ENCODE data around the gene CC2D2A.

DNA sequence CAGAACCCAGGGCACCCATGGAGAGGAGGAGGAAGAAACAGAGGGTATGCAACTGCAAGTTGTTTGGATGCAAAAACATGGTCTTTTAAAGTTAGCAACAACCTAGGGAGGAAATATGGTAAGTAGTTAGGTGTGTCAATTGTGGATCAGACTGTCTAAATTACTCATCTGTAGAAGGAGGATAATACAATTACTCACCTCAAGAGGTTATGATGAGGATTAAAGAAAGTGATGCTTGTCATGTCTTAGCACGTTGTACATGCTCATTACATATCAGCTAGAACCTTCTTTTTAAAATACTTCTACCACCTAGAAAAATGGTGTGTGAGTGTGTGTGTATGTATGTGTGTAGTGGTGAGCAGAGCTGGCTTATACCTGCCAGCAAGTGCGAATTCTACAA lies 44.2 kb upstream of the CC2D2A start:
- TF ChIP-seq SPI1 (IDR thresholded peaks at IDR 0.05; ENCODE audit: borderline replicate concordance, insufficient read depth, low read depth, low read length) (no peak), EP300 (IDR thresholded peaks at IDR 0.05; ENCODE audit: borderline replicate concordance in 1 of 2, control insufficient read depth in 1 of 2, low read depth in 2 of 2, low read length in 2 of 2) (no peak), MXI1 (IDR thresholded peaks at IDR 0.05; ENCODE audit: low read depth, low read length) (no peak), PAX5 (IDR thresholded peaks at IDR 0.05; ENCODE audit: borderline replicate concordance, low read depth, low read length) (no peak), POLR2A (IDR thresholded peaks at IDR 0.05; ENCODE audit: low read depth, low read length) (no peak)
- TF ChIP-seq, protein P1, sequence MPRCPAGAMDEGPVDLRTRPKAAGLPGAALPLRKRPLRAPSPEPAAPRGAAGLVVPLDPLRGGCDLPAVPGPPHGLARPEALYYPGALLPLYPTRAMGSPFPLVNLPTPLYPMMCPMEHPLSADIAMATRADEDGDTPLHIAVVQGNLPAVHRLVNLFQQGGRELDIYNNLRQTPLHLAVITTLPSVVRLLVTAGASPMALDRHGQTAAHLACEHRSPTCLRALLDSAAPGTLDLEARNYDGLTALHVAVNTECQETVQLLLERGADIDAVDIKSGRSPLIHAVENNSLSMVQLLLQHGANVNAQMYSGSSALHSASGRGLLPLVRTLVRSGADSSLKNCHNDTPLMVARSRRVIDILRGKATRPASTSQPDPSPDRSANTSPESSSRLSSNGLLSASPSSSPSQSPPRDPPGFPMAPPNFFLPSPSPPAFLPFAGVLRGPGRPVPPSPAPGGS (IDR thresholded peaks at IDR 0.05; ENCODE audit: borderline replicate concordance, insufficient read depth, low read depth, low read length, poor library complexity, severe bottlenecking), result no peak
- TF ChIP-seq, protein P2, sequence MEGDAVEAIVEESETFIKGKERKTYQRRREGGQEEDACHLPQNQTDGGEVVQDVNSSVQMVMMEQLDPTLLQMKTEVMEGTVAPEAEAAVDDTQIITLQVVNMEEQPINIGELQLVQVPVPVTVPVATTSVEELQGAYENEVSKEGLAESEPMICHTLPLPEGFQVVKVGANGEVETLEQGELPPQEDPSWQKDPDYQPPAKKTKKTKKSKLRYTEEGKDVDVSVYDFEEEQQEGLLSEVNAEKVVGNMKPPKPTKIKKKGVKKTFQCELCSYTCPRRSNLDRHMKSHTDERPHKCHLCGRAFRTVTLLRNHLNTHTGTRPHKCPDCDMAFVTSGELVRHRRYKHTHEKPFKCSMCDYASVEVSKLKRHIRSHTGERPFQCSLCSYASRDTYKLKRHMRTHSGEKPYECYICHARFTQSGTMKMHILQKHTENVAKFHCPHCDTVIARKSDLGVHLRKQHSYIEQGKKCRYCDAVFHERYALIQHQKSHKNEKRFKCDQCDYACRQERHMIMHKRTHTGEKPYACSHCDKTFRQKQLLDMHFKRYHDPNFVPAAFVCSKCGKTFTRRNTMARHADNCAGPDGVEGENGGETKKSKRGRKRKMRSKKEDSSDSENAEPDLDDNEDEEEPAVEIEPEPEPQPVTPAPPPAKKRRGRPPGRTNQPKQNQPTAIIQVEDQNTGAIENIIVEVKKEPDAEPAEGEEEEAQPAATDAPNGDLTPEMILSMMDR (IDR thresholded peaks at IDR 0.05 in 2 of 3, conservative IDR thresholded peaks at IDR 0.05 in 1 of 3; ENCODE audit: control insufficient read depth in 2 of 3, extremely low read depth in 1 of 3, insufficient read depth in 1 of 3, low read depth in 3 of 3, low read length in 3 of 3), result no peak

Data from GM12878 (cell line).